B cell (primary cell): ENCODE data around the gene PRKN. TPM values are rescaled to one million over a fixed set of nuclear protein-coding genes. Genes with fewer than 3 reads are reported as not detected.

Experiments
- ATAC-seq: fragments of 200-7000 bp; cut with Tn5 transposase; one replicate; pipeline ENCODE4 v1.10.0; 2021; ENCODE audit warnings: low read depth, mild to moderate bottlenecking, moderate number of reproducible peaks, moderate library complexity
- CTCF ChIA-PET: fragments of 350-600 bp; sonication (Branson Sonifier 250); formaldehyde crosslinking; loops from one replicate; lab custom pipeline; 2021; ENCODE audit warnings: antibody characterized with exemption, inconsistent platforms; lab: Charles Lee
- POLR2A ChIA-PET: fragments of 350-600 bp; sonication (Branson Sonifier 250); formaldehyde crosslinking; loops from one replicate; lab custom pipeline; 2021; ENCODE audit warnings: antibody characterized with exemption; lab: Charles Lee
- DNase-seq: peaks from one replicate; pipeline ENCODE4 v3.0.0; 2013
- H2AFZ ChIP-seq: 2 replicates; pipeline ENCODE4 v1.6.1; 2012; ENCODE audit warnings: mild to moderate bottlenecking, low read depth, low read length; ENCODE audit not compliant: insufficient read depth, poor library complexity, severe bottlenecking
- H3K27ac ChIP-seq, 2 donors: 1 replicate in 1 of 2; 2 replicates in 1 of 2; pipeline ENCODE4 v1.5.1; 2012 to 2013; ENCODE audit warnings: low read length in 2 of 2, mild to moderate bottlenecking in 2 of 2, moderate library complexity in 1 of 2
- H3K27me3 ChIP-seq, 4 experiments: fragments of 200-600 bp in 1 of 4; sonication (generic) in 1 of 4; replicated peaks in 1 of 4; 1 replicate in 2 of 4; 2 replicates in 2 of 4; pipeline versions ENCODE4 v1.6.1 to v1.7.0; 2013 to 2016; ENCODE audit warnings: low read length in 3 of 4, mild to moderate bottlenecking in 2 of 4, mixed read lengths in 1 of 4, moderate library complexity in 1 of 4; ENCODE audit not compliant: insufficient read depth in 4 of 4, control insufficient read depth in 3 of 4; ENCODE audit errors: control extremely low read depth in 1 of 4
- H3K36me3 ChIP-seq, 2 experiments: replicated peaks in 1 of 2; 1 replicate in 1 of 2; 2 replicates in 1 of 2; pipeline versions ENCODE4 v1.6.1 to v1.7.1; 2013; ENCODE audit warnings: low read length in 1 of 2; ENCODE audit not compliant: insufficient read depth in 2 of 2, control insufficient read depth in 1 of 2; ENCODE audit errors: control extremely low read depth in 1 of 2, extremely low read depth in 1 of 2
- H3K4me1 ChIP-seq, 2 donors: fragments of 200-600 bp in 1 of 2; sonication (generic) in 1 of 2; 1 replicate in 1 of 2; 2 replicates in 1 of 2; pipeline versions ENCODE4 v1.5.1 to v1.6.1; 2013 to 2017; ENCODE audit warnings: low read length in 2 of 2; ENCODE audit not compliant: control insufficient read depth in 2 of 2, insufficient read depth in 2 of 2
- H3K4me2 ChIP-seq: replicated peaks from 2 replicates; pipeline ENCODE3; 2012; ENCODE audit warnings: mild to moderate bottlenecking, low read depth, low read length; ENCODE audit not compliant: poor library complexity, severe bottlenecking
- H3K4me3 ChIP-seq, 5 experiments: fragments of 200-600 bp in 1 of 5; sonication (generic) in 1 of 5; 1 replicate in 3 of 5; 2 replicates in 2 of 5; pipeline versions ENCODE4 v1.5.1 to v1.7.0; 2011 to 2016; ENCODE audit warnings: low read length in 4 of 5, mild to moderate bottlenecking in 4 of 5, low read depth in 2 of 5, control low read depth in 1 of 5, moderate library complexity in 1 of 5; ENCODE audit not compliant: insufficient read depth in 1 of 5; ENCODE audit errors: control extremely low read depth in 1 of 5, extremely low read depth in 1 of 5
- H3K79me2 ChIP-seq: fragments of 200-600 bp; sonication (generic); one replicate; pipeline ENCODE4 v1.6.0; 2016; ENCODE audit warnings: low read length; ENCODE audit not compliant: control insufficient read depth, insufficient read depth
- H3K9ac ChIP-seq: fragments of 200-600 bp; sonication (generic); 2 replicates; pipeline ENCODE4 v1.6.1; 2017; ENCODE audit warnings: mild to moderate bottlenecking, low read length, moderate library complexity
- H3K9me3 ChIP-seq, 3 donors: one replicate each; pipeline versions ENCODE4 v1.6.1 to v1.7.1; 2013; ENCODE audit warnings: low read length in 2 of 3; ENCODE audit not compliant: control insufficient read depth in 2 of 3, insufficient read depth in 1 of 3; ENCODE audit errors: control extremely low read depth in 1 of 3
- H4K20me1 ChIP-seq: 2 replicates; pipeline ENCODE4 v1.6.0; 2012; ENCODE audit warnings: mild to moderate bottlenecking, low read length; ENCODE audit not compliant: insufficient read depth, control insufficient read depth, poor library complexity, severe bottlenecking
- H3K27ac Mint-ChIP-seq: one replicate; pipeline ENCODE4 v1.8.0; 2021; ENCODE audit warnings: mixed read lengths
- H3K27me3 Mint-ChIP-seq: one replicate; pipeline ENCODE4 v1.8.0; 2021; ENCODE audit warnings: mixed read lengths
- H3K4me1 Mint-ChIP-seq: one replicate; pipeline ENCODE4 v1.8.0; 2021; ENCODE audit warnings: mixed read lengths
- H3K4me3 Mint-ChIP-seq: one replicate; pipeline ENCODE4 v1.8.0; 2021; ENCODE audit warnings: mixed read lengths
- H3K9me3 Mint-ChIP-seq: one replicate; pipeline ENCODE4 v1.8.0; 2022; ENCODE audit warnings: mixed read lengths; ENCODE audit not compliant: insufficient read depth
- CTCF ChIP-seq: fragments of 200-600 bp; IDR thresholded peaks from one replicate; pipeline ENCODE4 v1.8.0; 2022; ENCODE audit warnings: antibody characterized with exemption, mild to moderate bottlenecking
- EZH2 ChIP-seq: IDR thresholded peaks from 2 replicates; pipeline ENCODE4 v1.6.1; 2012; ENCODE audit warnings: borderline replicate concordance, low read depth, mild to moderate bottlenecking, moderate library complexity, low read length; ENCODE audit not compliant: insufficient read depth, poor library complexity, severe bottlenecking
- WGBS: methylation state at CpG from one replicate; pipeline ENCODE4 v1.1.5; 2013; ENCODE audit warnings: missing lambda C conversion rate; ENCODE audit not compliant: insufficient coverage; 5-methylcytosine and 5-hydroxymethylcytosine counted together
- intact Hi-C: fragments of 100-400 bp; cut with micrococcal nuclease; formaldehyde crosslinking; loops from one replicate; pipeline ENCODE4 v1.10.0; 2022
- polyA plus RNA-seq: library from polyadenylated mRNA; depleted of rRNA; stranded (reverse); fragments of >200 nt; gene quantifications from 2 replicates; pipeline ENCODE4 v1.2.3, GENCODE V29; 2012
- total RNA-seq, 2 donors: library from RNA; stranded (reverse); fragments of 120-200 nt in 1 of 2; gene quantifications; 1 replicate in 1 of 2; 2 replicates in 1 of 2; pipeline versions ENCODE4 v1.2.3 to v1.2.4, GENCODE V29; 2013 to 2022

Gene PRKN
- total and polyA plus RNA-seq, 2 donors (not counting 1 experiment from before 2014, with no cell fraction given): 1.6 to 6.2 TPM

DNA sequence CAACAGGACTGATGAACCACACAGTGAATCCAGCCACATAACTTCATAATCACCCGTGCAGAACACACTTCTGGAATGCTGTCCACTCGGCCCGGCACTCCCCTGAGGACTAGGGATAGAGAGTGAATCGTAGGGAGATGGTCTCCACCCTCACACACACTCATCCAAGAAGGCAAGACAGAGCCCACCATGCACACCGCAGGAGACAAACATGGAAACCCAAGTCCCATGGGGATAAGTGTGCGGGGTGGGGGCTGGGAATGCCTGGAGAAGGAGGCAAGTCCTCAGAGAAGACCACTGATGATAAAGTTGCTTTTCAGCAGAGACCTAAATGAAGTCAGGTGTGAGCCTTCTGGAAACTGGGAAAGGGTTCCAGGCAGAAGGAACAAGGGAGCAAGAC is 1054.5 kb downstream of the PRKN start:
- POLR2A ChIA-PET: no interaction called here
- Histone ChIP-seq H3K27me3 (no peaks in the 10 kb centered on the region), H2AFZ (no peak overlapping the region), H3K9ac (no peak overlapping the region), H3K79me2 (no peaks in the 10 kb centered on the region), H4K20me1 (no peaks in the 10 kb centered on the region), H3K27ac (no peak overlapping the region), H3K4me3 (no peak overlapping the region), H3K9me3 (peaks cover 0 to 9% (median 0%) of the 10 kb centered on the region in 3 donors), H3K36me3 (no peaks in the 10 kb centered on the region), H3K4me1 (no peaks in the 10 kb centered on the region), H3K4me2 (no peak overlapping the region)
- H3K9me3 Mint-ChIP-seq: no peaks in the 10 kb centered on the region
- H3K27ac Mint-ChIP-seq: no peak overlapping the region
- intact Hi-C loops: no loop called here
- ATAC-seq (no peak), DNase-seq (no peak)
- no peak for TF ChIP-seq CTCF
- no peak for TF ChIP-seq EZH2
- WGBS: 92% methylated on average over 2 of the region's 6 CpGs
- H3K4me3 Mint-ChIP-seq: no peak overlapping the region
- CTCF ChIA-PET: no interaction called here
- no peaks in the 10 kb centered on the region for H3K27me3 Mint-ChIP-seq
- H3K4me1 Mint-ChIP-seq: no peaks in the 10 kb centered on the region

DNA sequence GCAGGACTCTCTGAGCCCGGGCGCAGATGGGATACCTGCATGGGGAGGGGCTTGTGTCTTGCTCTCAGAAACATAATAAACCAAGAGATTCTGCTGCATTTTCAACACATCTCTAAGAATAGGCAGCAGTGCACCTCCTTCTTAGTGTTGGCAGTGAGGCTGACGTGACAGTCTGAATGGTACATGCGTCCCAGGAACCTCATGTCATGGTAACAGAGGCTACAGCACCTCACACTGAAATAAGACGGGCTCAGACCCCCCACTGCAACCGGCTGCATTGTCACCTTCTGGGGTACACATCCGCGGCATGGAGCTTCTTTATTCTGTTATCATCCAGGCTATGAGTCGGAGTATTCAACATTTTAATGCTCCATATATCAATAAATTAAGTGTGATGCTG is 1056.4 kb downstream of the PRKN start:
- no peak overlapping the region for H3K4me3 Mint-ChIP-seq
- no peak overlapping the region for H3K9ac ChIP-seq
- no peak overlapping the region for H3K27ac Mint-ChIP-seq
- H3K36me3 ChIP-seq: no peaks in the 10 kb centered on the region
- H3K79me2 ChIP-seq: no peaks in the 10 kb centered on the region
- no peak overlapping the region for H3K27ac ChIP-seq
- H3K27me3 ChIP-seq: no peaks in the 10 kb centered on the region
- intact Hi-C loops: no loop called here
- no peaks in the 10 kb centered on the region for H3K9me3 Mint-ChIP-seq
- TF ChIP-seq EZH2: no peak
- no peak for TF ChIP-seq CTCF
- ATAC-seq: no peak
- peaks cover 0 to 9% (median 0%) of the 10 kb centered on the region in 3 donors for H3K9me3 ChIP-seq
- no peaks in the 10 kb centered on the region for H3K27me3 Mint-ChIP-seq
- H3K4me1 Mint-ChIP-seq: no peaks in the 10 kb centered on the region
- no peak for DNase-seq
- no peak overlapping the region for H2AFZ ChIP-seq
- WGBS: 92% methylated on average over 5 of the region's 9 CpGs
- CTCF ChIA-PET: no interaction called here
- no peak overlapping the region for H3K4me2 ChIP-seq
- H3K4me3 ChIP-seq: no peak overlapping the region
- H3K4me1 ChIP-seq: no peaks in the 10 kb centered on the region
- POLR2A ChIA-PET: no interaction called here
- no peaks in the 10 kb centered on the region for H4K20me1 ChIP-seq
